GM21360 (cell line): ENCODE data around the gene GOLGB1.
A peak's percentile ranks its signal among the peaks of the same experiment; 100 is the strongest.
"Not testable (repeated sequence)": the region's sequence is repeated elsewhere in the genome, so short reads cannot be mapped to it uniquely, and the experiment has no call there.

Source experiments
- ATAC-seq: cut with Tn5 transposase; IDR thresholded peaks from one replicate; pipeline ENCODE4 v1.9.1; 2021; ENCODE audit warnings: mild to moderate bottlenecking, moderate library complexity; ENCODE audit not compliant: unreplicated experiment

Gene GOLGB1

GRCh38 chr3:121749276-121750086 lies at the start of gene GOLGB1:
Gene GOLGB1, minus strand, starts transcription at chr3:121749741. Its CDS starts 18,770 bp downstream, at chr3:121730971.
- ATAC-seq: peak; percentile 95

GRCh38 chr3:121796970-121797369 lies 47.4 kb upstream of the GOLGB1 start:
- ATAC-seq: no peak

- ATAC-seq: no peak
Observed at GRCh38 chr3:121794264-121794983, 44.9 kb upstream of the GOLGB1 start.

- peak; percentile 47 for ATAC-seq
Observed at GRCh38 chr3:121793078-121793477, 43.5 kb upstream of the GOLGB1 start.

- ATAC-seq: no peak
Observed at GRCh38 chr3:121786485-121786884, 36.9 kb upstream of the GOLGB1 start.

GRCh38 chr3:121782784-121783183 lies 33.2 kb upstream of the GOLGB1 start:
- ATAC-seq: not testable (repeated sequence)

GRCh38 chr3:121781611-121782010 lies 32.1 kb upstream of the GOLGB1 start:
- ATAC-seq: no peak

GRCh38 chr3:121775095-121775494 lies 25.6 kb upstream of the GOLGB1 start:
- not testable (repeated sequence) for ATAC-seq

- ATAC-seq: no peak
Observed at GRCh38 chr3:121769246-121769645, 19.7 kb upstream of the GOLGB1 start.

- ATAC-seq: no peak
Observed at GRCh38 chr3:121768452-121768851, 18.9 kb upstream of the GOLGB1 start.

GRCh38 chr3:121759541-121760202 lies 10.1 kb upstream of the GOLGB1 start:
- no peak for ATAC-seq

- ATAC-seq: no peak
Observed at GRCh38 chr3:121758727-121759450, 9.3 kb upstream of the GOLGB1 start.

GRCh38 chr3:121757812-121758545 lies 8.4 kb upstream of the GOLGB1 start:
- no peak for ATAC-seq

GRCh38 chr3:121757087-121757811 lies 7.7 kb upstream of the GOLGB1 start:
- no peak for ATAC-seq

- no peak for ATAC-seq
Observed at GRCh38 chr3:121752772-121753171, 3.2 kb upstream of the GOLGB1 start.

- ATAC-seq: no peak
Observed at GRCh38 chr3:121752261-121752660, 2.7 kb upstream of the GOLGB1 start.

GRCh38 chr3:121750087-121750415 lies 510 bp upstream of the GOLGB1 start:
- ATAC-seq: no peak

GRCh38 chr3:121748680-121749275 lies 763 bp downstream of the GOLGB1 start:
- peak; percentile 21 for ATAC-seq

GRCh38 chr3:121747976-121748375 lies 1.6 kb downstream of the GOLGB1 start:
- no peak for ATAC-seq
